Measurements from ENCODE around the gene CPSF4. TPM values are rescaled to one million over a fixed set of nuclear protein-coding genes. Genes with fewer than 3 reads are reported as not detected.

CPSF4 gene
- total and polyA plus RNA-seq, 5 experiments from 2014 or later: 22.9 to 55.2 (median 31.3) TPM

- DNase-seq: peak; percentile 89 to 99 (median 97)
- no peaks in the 10 kb centered on the region for H3K9me3 Mint-ChIP-seq
- peak within 1 kb of the TSS; percentile 93 to 98 (median 98) for H3K27ac Mint-ChIP-seq
- POLR2A ChIA-PET: interaction anchor here (1.0 to 3.7 kb wide), 7 partner anchors 10 to 86 kb away, joined by 3 to 47 read pairs (median 5); partner anchors contain the start of genes BUD31, PTCD1, ZKSCAN5 and ZNF394
- H3K4me3 Mint-ChIP-seq: peak within 1 kb of the TSS; percentile 91 to 100 (median 97)
- ATAC-seq: peak; percentile 96 to 97
- peaks cover 0 to 11% (median 0%) of the 10 kb centered on the region in 3 donors for H3K36me3 Mint-ChIP-seq
- H3K27me3 Mint-ChIP-seq: no peaks in the 10 kb centered on the region
- H3K4me1 Mint-ChIP-seq: peaks cover 18 to 43% (median 32%) of the 10 kb centered on the region in 4 donors
Observed at GRCh38 chr7:99472561-99473314, 34.0 kb downstream of the CPSF4 start, which contains the start of gene ZNF789. TSS of gene ZNF789 (plus strand) at chr7:99472890. CDS start at chr7:99476457, 3,567 bp downstream.

GRCh38 chr7:99473315-99473596 is 34.5 kb downstream of the CPSF4 start:
- POLR2A ChIA-PET: interaction anchor here (1.0 to 3.7 kb wide), 6 partner anchors 9 to 148 kb away, joined by 3 to 47 read pairs (median 4); partner anchors contain the start of genes ARPC1A, BUD31, ZKSCAN5 and ZNF394
- Mint-ChIP-seq H3K27ac (peak overlapping the region; percentile 90 to 98 (median 98)), H3K4me1 (peaks cover 21 to 48% (median 37%) of the 10 kb centered on the region in 4 donors), H3K9me3 (no peaks in the 10 kb centered on the region), H3K36me3 (peaks cover 0 to 14% (median 0%) of the 10 kb centered on the region in 3 donors), H3K4me3 (peak overlapping the region; percentile 91 to 100 (median 97)), H3K27me3 (no peaks in the 10 kb centered on the region)
- no peak for DNase-seq
- no peak for ATAC-seq

GRCh38 chr7:99476107-99476506 is 37.4 kb downstream of the CPSF4 start:
- DNase-seq (no peak), ATAC-seq (no peak)
- Mint-ChIP-seq H3K9me3 (no peaks in the 10 kb centered on the region), H3K36me3 (peaks cover 0 to 38% (median 0%) of the 10 kb centered on the region in 3 donors), H3K27me3 (no peaks in the 10 kb centered on the region), H3K27ac (peak overlapping the region in 3 of 10 donors; percentile 24 to 71 (median 43)), H3K4me3 (peak overlapping the region in 1 of 10 donors; percentile 20), H3K4me1 (peaks cover 26 to 59% (median 49%) of the 10 kb centered on the region in 4 donors)
- POLR2A ChIA-PET: interaction anchor here (1.0 to 2.0 kb wide), 4 partner anchors 11 to 81 kb away, joined by 3 to 8 read pairs (median 5); partner anchors contain the start of genes CPSF4 and PTCD1

DNA sequence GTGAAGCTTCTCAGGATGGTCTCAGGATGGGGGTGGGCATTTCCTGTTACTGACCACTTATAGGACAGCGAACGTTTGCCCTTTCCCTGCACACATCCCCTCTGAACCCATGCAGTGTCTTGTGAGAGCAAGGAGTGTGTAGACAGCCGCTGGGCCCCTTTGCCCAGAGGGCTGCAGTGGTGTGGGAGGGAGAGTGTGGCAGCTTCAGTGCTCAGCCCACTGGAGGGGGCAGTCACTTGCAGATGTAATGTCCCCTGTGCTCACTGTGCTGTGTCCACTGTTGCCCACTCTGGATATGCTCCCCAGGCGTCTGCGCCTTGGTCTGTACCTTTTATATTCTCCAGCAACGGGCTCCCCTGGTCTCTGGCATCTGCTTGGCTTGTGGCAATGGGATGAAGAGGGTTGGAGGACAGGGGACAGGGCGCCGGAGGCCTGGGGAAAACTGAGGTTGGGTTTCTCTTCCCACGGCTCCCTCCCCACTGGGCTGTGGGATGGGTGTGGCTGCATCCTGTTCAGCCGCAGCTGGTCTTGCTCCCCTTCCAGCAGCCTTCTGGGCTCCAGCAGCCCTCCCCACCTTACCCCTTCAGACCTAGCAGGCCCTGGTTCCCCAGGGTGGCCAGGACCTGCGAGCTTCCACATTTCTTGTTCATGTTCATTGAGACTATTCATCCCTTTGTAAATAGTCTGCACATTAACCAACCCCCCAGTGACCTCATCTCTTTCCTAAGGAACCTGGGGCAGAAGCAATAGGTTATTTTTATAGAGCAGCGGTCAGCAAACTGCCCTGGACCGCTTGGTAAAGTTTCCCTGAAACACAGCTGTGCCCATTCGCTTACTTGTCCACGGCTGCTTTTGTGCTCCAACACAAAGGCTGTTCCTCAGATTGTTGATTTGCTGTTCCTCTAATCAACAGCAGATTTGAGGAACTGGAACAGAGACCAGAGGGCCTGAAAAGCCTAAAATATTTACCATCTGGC is 40.0 kb downstream of the CPSF4 start:
- Mint-ChIP-seq H3K4me1 (peaks cover 15 to 43% (median 35%) of the 10 kb centered on the region in 4 donors), H3K27me3 (no peaks in the 10 kb centered on the region)

GRCh38 chr7:99485094-99485493 is 46.4 kb downstream of the CPSF4 start:
- Mint-ChIP-seq H3K36me3 (peaks cover 0 to 45% (median 13%) of the 10 kb centered on the region in 3 donors), H3K4me3 (no peak overlapping the region), H3K9me3 (no peaks in the 10 kb centered on the region), H3K27ac (peak overlapping the region in 3 of 10 donors; percentile 12 to 50 (median 32)), H3K4me1 (peaks cover 0 to 8% (median 5%) of the 10 kb centered on the region in 4 donors), H3K27me3 (no peaks in the 10 kb centered on the region)
- POLR2A ChIA-PET: interaction anchor here (1.0 kb wide), 1 partner anchor 11 kb away, joined by 6 read pairs; no protein-coding TSS in a partner anchor
- ATAC-seq: no peak
- DNase-seq: no peak

More for the DNA sequence above, 40.0 kb downstream of the CPSF4 start:
- no peaks in the 10 kb centered on the region for H3K9me3 Mint-ChIP-seq
- POLR2A ChIA-PET: interaction anchor here (1.1 to 1.3 kb wide), 2 partner anchors 21 to 26 kb away, joined by 3 read pairs; partner anchors contain the start of genes ZKSCAN5 and ZNF394
- peak overlapping the region in 6 of 10 donors; percentile 30 to 56 (median 46) for H3K4me3 Mint-ChIP-seq
- peaks cover 0 to 53% (median 4%) of the 10 kb centered on the region in 3 donors for H3K36me3 Mint-ChIP-seq
- DNase-seq: no peak
- peak overlapping the region; percentile 34 to 87 (median 66) for H3K27ac Mint-ChIP-seq
- no peak for ATAC-seq

DNA sequence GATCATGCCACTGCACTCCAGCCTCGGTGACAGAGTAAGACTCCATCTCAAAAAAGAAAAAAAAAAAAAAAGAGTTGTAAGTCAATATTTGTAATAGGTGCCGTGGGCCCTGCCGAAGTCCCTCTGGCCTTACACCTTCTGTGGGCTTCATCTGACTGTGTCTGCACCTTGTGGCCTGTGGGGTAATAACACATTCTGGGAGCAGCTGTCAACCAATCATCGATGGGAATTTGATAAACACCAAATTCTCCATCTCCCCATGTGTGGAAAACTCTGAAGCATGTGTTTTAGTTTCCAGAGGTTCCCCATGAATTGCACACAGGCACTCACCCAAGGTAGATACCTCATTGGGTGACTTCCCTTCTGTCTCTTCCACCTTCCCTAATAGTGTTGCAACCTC is 50.5 kb downstream of the CPSF4 start:
- H3K27ac Mint-ChIP-seq: peak overlapping the region in 2 of 10 donors; percentile 0 to 9
- H3K9me3 Mint-ChIP-seq: peaks cover 0 to 23% (median 11%) of the 10 kb centered on the region in 9 donors
- no peak overlapping the region for H3K4me3 Mint-ChIP-seq
- DNase-seq (no peak), ATAC-seq (peak in 1 of 2 donors; percentile 42)
- POLR2A ChIA-PET: interaction anchor here (0.7 to 1.1 kb wide), 3 partner anchors 10 to 569 kb away, joined by 3 to 7 read pairs (median 4); no protein-coding TSS in a partner anchor
- peaks cover 16 to 52% (median 40%) of the 10 kb centered on the region in 3 donors for H3K36me3 Mint-ChIP-seq
- no peaks in the 10 kb centered on the region for H3K27me3 Mint-ChIP-seq
- H3K4me1 Mint-ChIP-seq: peaks cover 4 to 14% (median 5%) of the 10 kb centered on the region in 4 donors

GRCh38 chr7:99490878-99491277 is 52.1 kb downstream of the CPSF4 start:
- DNase-seq (no peak), ATAC-seq (peak in 1 of 2 donors; percentile 23)
- no peaks in the 10 kb centered on the region for H3K27me3 Mint-ChIP-seq
- POLR2A ChIA-PET: interaction anchor here (0.7 to 1.7 kb wide), 2 partner anchors 9 to 10 kb away, joined by 7 read pairs; partner anchors contain the start of gene ZNF394
- peaks cover 0 to 14% (median 5%) of the 10 kb centered on the region in 4 donors for H3K4me1 Mint-ChIP-seq
- peaks cover 0 to 28% (median 13%) of the 10 kb centered on the region in 9 donors for H3K9me3 Mint-ChIP-seq
- no peak overlapping the region for H3K4me3 Mint-ChIP-seq
- H3K36me3 Mint-ChIP-seq: peaks cover 18 to 56% (median 53%) of the 10 kb centered on the region in 3 donors
- peak overlapping the region in 2 of 10 donors; percentile 57 to 62 for H3K27ac Mint-ChIP-seq

GRCh38 chr7:99493823-99494222 is 55.1 kb downstream of the CPSF4 start:
- POLR2A ChIA-PET: no interaction called here
- ATAC-seq: no peak
- H3K27me3 Mint-ChIP-seq: no peaks in the 10 kb centered on the region
- H3K4me3 Mint-ChIP-seq: peak overlapping the region in 1 of 10 donors; percentile 28
- H3K27ac Mint-ChIP-seq: peak overlapping the region in 3 of 10 donors; percentile 36 to 63 (median 40)
- H3K9me3 Mint-ChIP-seq: peaks cover 0 to 28% (median 13%) of the 10 kb centered on the region in 9 donors
- H3K4me1 Mint-ChIP-seq: peaks cover 7 to 30% (median 23%) of the 10 kb centered on the region in 4 donors
- no peak for DNase-seq
- peaks cover 25 to 68% (median 56%) of the 10 kb centered on the region in 3 donors for H3K36me3 Mint-ChIP-seq

GRCh38 chr7:99497766-99498545 is 59.2 kb downstream of the CPSF4 start:
- Mint-ChIP-seq H3K4me3 (peak overlapping the region; percentile 94 to 100 (median 98)), H3K9me3 (peaks cover 0 to 22% (median 12%) of the 10 kb centered on the region in 9 donors), H3K27ac (peak overlapping the region; percentile 8 to 100 (median 98)), H3K36me3 (peaks cover 27 to 49% (median 38%) of the 10 kb centered on the region in 3 donors), H3K4me1 (peaks cover 8 to 38% (median 26%) of the 10 kb centered on the region in 4 donors), H3K27me3 (no peaks in the 10 kb centered on the region)
- DNase-seq: peak in 1 of 10 donors; percentile 28
- POLR2A ChIA-PET: interaction anchor here (0.7 to 4.8 kb wide), 9 partner anchors 26 to 172 kb away, joined by 3 to 59 read pairs (median 4); partner anchors contain the start of genes ARPC1A, BUD31, CPSF4 and PDAP1
- ATAC-seq: no peak

- H3K9me3 Mint-ChIP-seq: peaks cover 0 to 16% (median 8%) of the 10 kb centered on the region in 9 donors
- H3K27ac Mint-ChIP-seq: peak overlapping the region in 9 of 10 donors; percentile 86 to 100 (median 99)
- H3K4me1 Mint-ChIP-seq: peaks cover 8 to 38% (median 26%) of the 10 kb centered on the region in 4 donors
- H3K4me3 Mint-ChIP-seq: peak overlapping the region; percentile 94 to 100 (median 98)
- peaks cover 21 to 43% (median 32%) of the 10 kb centered on the region in 3 donors for H3K36me3 Mint-ChIP-seq
- no peaks in the 10 kb centered on the region for H3K27me3 Mint-ChIP-seq
- DNase-seq (no peak), ATAC-seq (no peak)
- POLR2A ChIA-PET: interaction anchor here (0.7 to 4.8 kb wide), 11 partner anchors 26 to 173 kb away, joined by 3 to 59 read pairs (median 3); partner anchors contain the start of genes ARPC1A, BUD31, CPSF4 and PDAP1
Observed at GRCh38 chr7:99498546-99498944, 59.8 kb downstream of the CPSF4 start.

All from naive thymus-derived CD8-positive, alpha-beta T cell (primary cell).